Measurements from ENCODE around the gene PLEKHA6.

The PLEKHA6 gene

DNA sequence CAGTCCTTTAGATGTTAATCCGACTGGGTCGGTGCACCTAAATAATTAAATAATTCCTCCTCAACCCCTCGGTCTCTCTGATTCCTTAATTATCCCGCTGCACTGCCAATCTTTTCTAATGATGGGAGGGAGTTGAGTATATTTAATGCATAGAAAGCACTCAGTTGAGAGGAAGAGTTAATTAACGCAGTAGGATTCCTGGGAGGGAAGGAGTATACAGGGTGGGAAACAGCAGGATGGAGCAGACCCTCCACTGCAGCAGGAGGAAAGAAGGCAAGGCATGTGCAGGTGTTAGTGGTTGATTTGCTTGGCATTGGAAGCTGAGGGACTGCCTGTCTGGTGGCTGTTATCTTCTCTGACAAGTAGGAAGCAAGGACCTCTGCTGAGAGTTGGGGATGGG, 183.7 kb downstream of the PLEKHA6 start:
- DNase-seq = no peak

DNA sequence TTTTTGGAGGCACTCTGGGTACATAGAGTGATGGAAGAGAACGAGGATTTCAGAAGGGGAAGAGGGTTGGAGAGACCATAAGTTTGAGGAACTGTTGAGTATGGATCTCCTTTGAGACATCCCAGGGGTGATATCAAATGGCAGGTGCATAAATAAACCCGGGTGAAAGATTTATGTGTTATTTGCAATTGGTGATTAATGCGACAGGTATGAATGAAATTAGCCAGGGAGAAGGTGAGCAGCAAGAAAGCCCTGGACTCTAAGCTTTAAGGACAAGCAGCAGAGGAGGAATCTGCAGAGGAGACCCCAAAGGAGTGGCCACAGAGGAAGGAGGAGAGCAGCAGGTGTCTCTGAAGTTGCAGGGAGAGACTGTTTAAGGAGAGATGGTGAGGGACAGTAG, 184.8 kb downstream of the PLEKHA6 start:
- no peak for DNase-seq

DNA sequence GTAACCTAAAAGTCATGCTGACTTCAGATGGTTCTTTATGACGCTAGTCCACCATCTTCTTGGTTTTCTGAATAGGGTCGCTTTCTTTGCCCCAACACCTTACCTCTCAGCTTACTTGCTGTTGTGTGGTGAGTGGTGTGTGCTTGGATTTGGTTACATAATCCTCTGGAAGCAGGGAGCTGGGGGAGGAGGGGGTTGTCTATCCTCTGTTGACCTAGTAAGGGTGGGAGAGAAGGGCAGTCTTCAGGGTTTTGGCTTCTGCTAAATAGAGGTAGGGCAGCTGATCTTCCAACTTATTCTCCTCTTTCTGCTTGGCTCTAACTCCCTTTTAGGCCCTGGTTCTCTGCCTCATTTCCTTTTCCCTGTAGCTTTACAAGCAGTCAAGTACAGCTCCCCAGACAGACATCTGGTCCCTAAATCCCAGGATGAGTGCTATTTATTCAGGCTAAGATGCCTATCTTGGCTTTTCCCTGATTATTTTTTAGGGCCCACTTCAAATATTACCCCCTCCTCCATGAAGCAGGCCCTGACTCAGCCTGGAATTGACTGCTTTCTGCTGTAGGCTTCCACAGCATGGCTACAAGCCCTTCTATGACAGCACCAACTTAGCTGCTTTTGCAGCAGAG, 187.2 kb downstream of the PLEKHA6 start:
- no peak for DNase-seq

DNA sequence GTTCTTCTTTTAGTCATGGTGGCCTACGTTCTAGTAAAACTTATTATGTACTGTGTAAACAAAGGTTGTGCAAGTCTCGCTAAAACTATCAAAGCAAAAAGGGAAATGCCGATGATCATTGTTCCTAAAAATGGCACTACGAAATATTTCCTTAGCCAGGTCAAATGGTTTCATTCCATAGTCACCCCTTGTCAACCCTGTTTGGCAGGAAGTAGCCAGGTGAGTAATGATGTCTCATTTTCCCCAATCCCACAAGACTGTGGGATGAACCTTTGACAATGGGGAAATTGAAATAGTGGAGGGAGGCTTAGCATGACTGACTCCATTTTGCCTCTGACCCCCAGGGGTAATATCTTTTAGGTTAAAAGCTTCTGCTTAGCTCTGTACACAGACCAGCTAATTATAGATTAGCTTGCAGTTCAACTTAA, 188.0 kb downstream of the PLEKHA6 start:
- DNase-seq = no peak

DNA sequence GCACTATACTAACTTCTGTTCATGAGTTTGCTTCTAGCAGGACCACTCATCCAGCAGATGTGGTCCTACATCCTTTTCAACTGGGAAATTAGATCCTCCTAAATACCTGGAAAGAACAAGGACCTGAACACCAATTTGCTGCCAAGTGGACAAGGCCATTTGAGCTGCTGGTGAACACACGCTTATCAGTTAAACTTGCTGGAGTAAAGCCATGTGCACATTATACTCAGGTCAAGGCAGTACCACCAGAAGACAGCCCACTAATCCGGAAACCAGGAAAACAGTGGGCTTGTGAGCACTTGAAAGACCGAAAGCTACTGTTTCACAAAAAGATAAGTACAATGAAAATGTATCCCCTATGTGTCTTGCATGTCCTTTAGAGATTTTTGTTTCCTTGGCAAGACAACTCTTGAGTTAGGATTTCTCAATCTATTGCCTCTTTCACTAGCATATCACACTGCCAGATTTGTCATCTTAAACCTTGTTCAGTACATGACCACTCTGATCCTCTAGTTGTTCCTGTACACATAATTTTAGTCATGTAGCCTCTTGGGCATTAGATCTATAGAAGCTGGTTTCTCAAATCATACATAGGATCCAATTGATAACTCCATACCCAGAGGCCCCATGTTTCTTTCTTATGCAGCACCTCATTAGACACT, 189.1 kb downstream of the PLEKHA6 start:
- no peak for DNase-seq

DNA sequence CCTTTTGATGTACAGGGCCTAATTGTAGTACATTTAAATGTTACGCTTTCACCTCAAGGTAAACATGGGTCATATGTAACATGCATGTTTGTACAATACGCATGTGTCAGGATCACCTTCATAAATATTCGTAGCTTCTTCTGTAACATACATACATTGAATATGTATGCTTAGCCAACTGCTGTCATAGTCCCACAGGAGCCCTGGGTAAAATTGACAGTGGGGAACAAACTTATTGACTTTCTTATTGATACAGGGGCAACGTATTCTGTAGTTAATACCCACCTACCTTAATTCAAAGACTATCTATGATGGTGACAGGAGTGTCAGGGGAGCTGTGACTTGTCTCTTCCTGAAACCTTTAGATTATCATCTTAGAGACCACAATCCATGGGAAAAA, 189.9 kb downstream of the PLEKHA6 start:
- DNase-seq = no peak
